Thyroid gland (tissue), 4 donors: Measurements from ENCODE around the gene PLGRKT.

ENCODE experiments used
- POLR2A ChIP-seq, 2 donors: fragments of 450-650 bp; IDR thresholded peaks; one replicate each; pipeline ENCODE4 v1.6.1; 2017; ENCODE audit warnings: antibody characterized with exemption in 2 of 2, mild to moderate bottlenecking in 2 of 2, moderate library complexity in 1 of 2
- TF ChIP-seq, protein P1 (sequence below), 6 experiments: fragments of 200-600 bp in 3 of 6; fragments of 450-650 bp in 3 of 6; sonication (generic) in 3 of 6; IDR thresholded peaks; one replicate each; pipeline ENCODE4 v1.5.1; 2016 to 2019; ENCODE audit warnings: antibody characterized with exemption in 6 of 6, mild to moderate bottlenecking in 2 of 6, inconsistent platforms in 1 of 6, moderate library complexity in 1 of 6

- TF ChIP-seq, protein P1, sequence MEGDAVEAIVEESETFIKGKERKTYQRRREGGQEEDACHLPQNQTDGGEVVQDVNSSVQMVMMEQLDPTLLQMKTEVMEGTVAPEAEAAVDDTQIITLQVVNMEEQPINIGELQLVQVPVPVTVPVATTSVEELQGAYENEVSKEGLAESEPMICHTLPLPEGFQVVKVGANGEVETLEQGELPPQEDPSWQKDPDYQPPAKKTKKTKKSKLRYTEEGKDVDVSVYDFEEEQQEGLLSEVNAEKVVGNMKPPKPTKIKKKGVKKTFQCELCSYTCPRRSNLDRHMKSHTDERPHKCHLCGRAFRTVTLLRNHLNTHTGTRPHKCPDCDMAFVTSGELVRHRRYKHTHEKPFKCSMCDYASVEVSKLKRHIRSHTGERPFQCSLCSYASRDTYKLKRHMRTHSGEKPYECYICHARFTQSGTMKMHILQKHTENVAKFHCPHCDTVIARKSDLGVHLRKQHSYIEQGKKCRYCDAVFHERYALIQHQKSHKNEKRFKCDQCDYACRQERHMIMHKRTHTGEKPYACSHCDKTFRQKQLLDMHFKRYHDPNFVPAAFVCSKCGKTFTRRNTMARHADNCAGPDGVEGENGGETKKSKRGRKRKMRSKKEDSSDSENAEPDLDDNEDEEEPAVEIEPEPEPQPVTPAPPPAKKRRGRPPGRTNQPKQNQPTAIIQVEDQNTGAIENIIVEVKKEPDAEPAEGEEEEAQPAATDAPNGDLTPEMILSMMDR (IDR thresholded peaks at IDR 0.05) = no peak
- TF ChIP-seq POLR2A (IDR thresholded peaks at IDR 0.05) = no peak
These were observed 126.9 kb downstream of the PLGRKT start for GRCh38 chr9:5310851-5311250.
